Measurements from ENCODE around the gene IGF2. TPM values are rescaled to one million over a fixed set of nuclear protein-coding genes. Genes with fewer than 3 reads are reported as not detected.

The IGF2 gene
- total and polyA plus RNA-seq, 8 donors = 3.8 to 164 (median 10.8) TPM

- no peak overlapping the region for H3K4me3 ChIP-seq
- H3K27me3 ChIP-seq = peaks cover 9 to 66% (median 52%) of the 10 kb centered on the region in 3 donors
- H3K4me1 ChIP-seq = peaks cover 4 to 8% (median 7%) of the 10 kb centered on the region in 4 donors
- no peak for TF ChIP-seq POLR2AphosphoS5 (IDR thresholded peaks at IDR 0.05)
- no peak for TF ChIP-seq POLR2A (IDR thresholded peaks at IDR 0.05)
- peak in 5 of 7 experiments; percentile 10 to 55 (median 19) for TF ChIP-seq CTCF (IDR thresholded peaks at IDR 0.05)
- intact Hi-C loops (cut with DNase I; ENCODE audit: low total_unique reads) = loop anchor here (5.0 to 10.0 kb wide), 2 partner anchors 318 to 495 kb away; partner anchors contain the start of gene SYT8
- DNase-seq = peak in 1 of 2 donors; percentile 81
- H3K27ac ChIP-seq = no peak overlapping the region
- H3K36me3 ChIP-seq = no peaks in the 10 kb centered on the region
- 19 to 30% (median 23%) methylated on average over 11 of the region's 11 CpGs for WGBS, 5 donors
- H3K9me3 ChIP-seq = no peaks in the 10 kb centered on the region
Observed at GRCh38 chr11:2149864-2150847, 11.0 kb upstream of the IGF2 start.

GRCh38 chr11:2149460-2149859 is 10.3 kb upstream of the IGF2 start:
- TF ChIP-seq POLR2A (IDR thresholded peaks at IDR 0.05) (no peak), CTCF (IDR thresholded peaks at IDR 0.05) (no peak), POLR2AphosphoS5 (IDR thresholded peaks at IDR 0.05) (no peak), EP300 (IDR thresholded peaks at IDR 0.05) (no peak)
- H3K27ac ChIP-seq = no peak overlapping the region
- H3K9me3 ChIP-seq = no peaks in the 10 kb centered on the region
- peaks cover 10 to 70% (median 59%) of the 10 kb centered on the region in 3 donors for H3K27me3 ChIP-seq
- no peaks in the 10 kb centered on the region for H3K36me3 ChIP-seq
- H3K4me3 ChIP-seq = no peak overlapping the region
- H3K4me1 ChIP-seq = peaks cover 4 to 10% (median 9%) of the 10 kb centered on the region in 4 donors
- intact Hi-C loops (cut with DNase I; ENCODE audit: low total_unique reads) = no loop called here
- 23 to 44% (median 36%) methylated on average over 8 of the region's 8 CpGs for WGBS, 5 donors
- DNase-seq = no peak

- no peak for DNase-seq
- intact Hi-C loops (cut with DNase I; ENCODE audit: low total_unique reads) = no loop called here
- Histone ChIP-seq H3K27me3 (peaks cover 12 to 79% (median 68%) of the 10 kb centered on the region in 3 donors), H3K4me3 (no peak overlapping the region), H3K27ac (no peak overlapping the region), H3K36me3 (no peaks in the 10 kb centered on the region), H3K4me1 (peaks cover 10 to 19% (median 18%) of the 10 kb centered on the region in 4 donors), H3K9me3 (no peaks in the 10 kb centered on the region)
- TF ChIP-seq POLR2AphosphoS5 (IDR thresholded peaks at IDR 0.05) = no peak
- TF ChIP-seq EP300 (IDR thresholded peaks at IDR 0.05) = no peak
- TF ChIP-seq POLR2A (IDR thresholded peaks at IDR 0.05) = no peak
- TF ChIP-seq CTCF (IDR thresholded peaks at IDR 0.05) = no peak
- WGBS, 5 donors = 54 to 66% (median 59%) methylated on average over 5 of the region's 5 CpGs
Observed at GRCh38 chr11:2148595-2148994, 9.4 kb upstream of the IGF2 start.

GRCh38 chr11:2147391-2147790 is 8.2 kb upstream of the IGF2 start:
- Histone ChIP-seq H3K9me3 (no peaks in the 10 kb centered on the region), H3K27ac (no peak overlapping the region), H3K27me3 (peaks cover 12 to 91% (median 80%) of the 10 kb centered on the region in 3 donors), H3K4me3 (no peak overlapping the region), H3K4me1 (peaks cover 10 to 21% (median 20%) of the 10 kb centered on the region in 4 donors), H3K36me3 (no peaks in the 10 kb centered on the region)
- intact Hi-C loops (cut with DNase I; ENCODE audit: low total_unique reads) = no loop called here
- TF ChIP-seq CTCF (IDR thresholded peaks at IDR 0.05) (no peak), POLR2AphosphoS5 (IDR thresholded peaks at IDR 0.05) (no peak), EP300 (IDR thresholded peaks at IDR 0.05) (no peak), POLR2A (IDR thresholded peaks at IDR 0.05) (no peak)
- no peak for DNase-seq
- WGBS, 5 donors = 40 to 55% (median 43%) methylated on average over 8 to 11 of the region's 11 CpGs
